Transverse colon (tissue), 4 donors: ENCODE results near the gene IL9. TPM values are rescaled to one million over a fixed set of nuclear protein-coding genes. Genes with fewer than 3 reads are reported as not detected.

Source experiments
- DNase-seq: peaks from one replicate; pipeline ENCODE4 v3.0.0-alpha.2; 2019
- H3K27ac ChIP-seq, 4 donors: fragments of 200-600 bp; sonication (generic); 2 replicates each; pipeline ENCODE4 v1.5.1; 2016 to 2018; ENCODE audit warnings: inconsistent platforms in 4 of 4
- H3K27me3 ChIP-seq: fragments of 200-600 bp; sonication (generic); 2 replicates; pipeline ENCODE4 v1.5.1; 2017; ENCODE audit warnings: inconsistent platforms
- H3K36me3 ChIP-seq, 4 donors: fragments of 200-600 bp; sonication (generic); 2 replicates each; pipeline ENCODE4 v1.5.1; 2017 to 2019; ENCODE audit warnings: inconsistent platforms in 4 of 4
- H3K4me1 ChIP-seq, 4 donors: fragments of 200-600 bp; sonication (generic); 2 replicates each; pipeline ENCODE4 v1.5.1; 2017 to 2020; ENCODE audit warnings: inconsistent platforms in 4 of 4
- H3K4me3 ChIP-seq, 4 donors: fragments of 200-600 bp; sonication (generic); 1 replicate in 1 of 4; 2 replicates in 3 of 4; pipeline versions ENCODE4 v1.5.1 to v1.6.1; 2017 to 2019; ENCODE audit warnings: inconsistent platforms in 4 of 4
- H3K9me3 ChIP-seq, 2 donors: fragments of 200-600 bp; sonication (generic); 2 replicates each; pipeline ENCODE4 v1.5.1; 2017 to 2019; ENCODE audit warnings: inconsistent platforms in 2 of 2
- CTCF ChIP-seq, 5 experiments: fragments of 200-600 bp in 3 of 5; fragments of 450-650 bp in 2 of 5; sonication (generic) in 3 of 5; IDR thresholded peaks; 1 replicate in 2 of 5; 2 replicates in 3 of 5; pipeline ENCODE4 v1.5.1; 2016 to 2017; ENCODE audit warnings: antibody characterized with exemption in 5 of 5, inconsistent platforms in 3 of 5, mild to moderate bottlenecking in 2 of 5, moderate library complexity in 1 of 5
- EP300 ChIP-seq: sonication (generic); formaldehyde crosslinking; IDR thresholded peaks from one replicate; pipeline ENCODE4 v1.6.1; 2017; ENCODE audit warnings: antibody characterized with exemption, low read depth
- POLR2A ChIP-seq: fragments of 450-650 bp; IDR thresholded peaks from one replicate; pipeline ENCODE4 v1.6.1; 2016; ENCODE audit warnings: antibody characterized with exemption, mild to moderate bottlenecking, moderate library complexity
- POLR2AphosphoS5 ChIP-seq, 3 donors: sonication (generic); formaldehyde crosslinking; IDR thresholded peaks; one replicate each; pipeline ENCODE4 v1.6.1; 2016; ENCODE audit warnings: antibody characterized with exemption in 3 of 3
- WGBS, 2 donors: methylation state at CpG; one replicate each; pipeline ENCODE4 v1.1.5; 2018; ENCODE audit warnings: low coverage in 1 of 2; 5-methylcytosine and 5-hydroxymethylcytosine counted together
- in situ Hi-C, 4 donors: fragments of 200-750 bp; cut with MboI; loops; one replicate each; pipeline versions ENCODE4 v1.15.0 to v1.15.1; 2017; ENCODE audit warnings: low sequenced_read_pairs in 3 of 4, low pct_ligation_motif_present in 1 of 4, low pct_unique_long_range_greater_than_20kb in 1 of 4
- intact Hi-C: fragments of 100-400 bp; cut with DNase I; formaldehyde crosslinking; loops from one replicate; pipeline ENCODE4 v1.15.1; 2023; ENCODE audit warnings: low total_unique reads
- total RNA-seq, 4 donors: library from RNA; depleted of rRNA; stranded (reverse); fragments of >200 nt; gene quantifications; one replicate each; pipeline ENCODE4 v1.1.0, GENCODE V29; 2016

IL9 gene
- total RNA-seq, 4 donors from 2014 or later = not detected

GRCh38 chr5:135915466-135916001 is 19.9 kb upstream of the IL9 start:
- Histone ChIP-seq H3K4me3 (no peak overlapping the region), H3K36me3 (no peaks in the 10 kb centered on the region), H3K27ac (no peak overlapping the region), H3K27me3 (peaks cover 48% of the 10 kb centered on the region), H3K9me3 (no peaks in the 10 kb centered on the region), H3K4me1 (no peaks in the 10 kb centered on the region)
- intact Hi-C loops = no loop called here
- in situ Hi-C loops = no loop called here
- 80 to 100% methylated on average over 1 to 5 of the region's 5 CpGs for WGBS, 2 donors
- no peak for TF ChIP-seq CTCF (IDR thresholded peaks at IDR 0.05)
- TF ChIP-seq POLR2A = no peak
- no peak for TF ChIP-seq EP300
- TF ChIP-seq POLR2AphosphoS5 (IDR thresholded peaks at IDR 0.05) = no peak
- no peak for DNase-seq

- Histone ChIP-seq H3K9me3 (no peaks in the 10 kb centered on the region), H3K27ac (no peak overlapping the region), H3K4me3 (no peak overlapping the region), H3K27me3 (peaks cover 52% of the 10 kb centered on the region), H3K36me3 (no peaks in the 10 kb centered on the region), H3K4me1 (no peaks in the 10 kb centered on the region)
- no peak for DNase-seq
- TF ChIP-seq CTCF (IDR thresholded peaks at IDR 0.05) (no peak), EP300 (no peak), POLR2A (no peak), POLR2AphosphoS5 (IDR thresholded peaks at IDR 0.05) (no peak)
- intact Hi-C loops = no loop called here
- WGBS, 2 donors = 41 to 59% methylated on average over 3 to 4 of the region's 4 CpGs
- in situ Hi-C loops = no loop called here
Measured at GRCh38 chr5:135913713-135914626, 18.3 kb upstream of the IL9 start.

GRCh38 chr5:135905144-135905543 is 9.5 kb upstream of the IL9 start:
- intact Hi-C loops = no loop called here
- in situ Hi-C loops = no loop called here
- TF ChIP-seq POLR2A (no peak), CTCF (IDR thresholded peaks at IDR 0.05) (no peak), POLR2AphosphoS5 (IDR thresholded peaks at IDR 0.05) (no peak)
- no peak overlapping the region for H3K27ac ChIP-seq
- H3K4me1 ChIP-seq = no peaks in the 10 kb centered on the region
- peaks cover 19% of the 10 kb centered on the region for H3K27me3 ChIP-seq
- no peak overlapping the region for H3K4me3 ChIP-seq
- 69 to 100% methylated on average over 1 of the region's 1 CpG for WGBS, 2 donors
- no peaks in the 10 kb centered on the region for H3K9me3 ChIP-seq
- H3K36me3 ChIP-seq = no peaks in the 10 kb centered on the region
- DNase-seq = no peak

GRCh38 chr5:135901633-135902032 is 6.0 kb upstream of the IL9 start:
- H3K36me3 ChIP-seq = no peaks in the 10 kb centered on the region
- intact Hi-C loops = no loop called here

More at GRCh38 chr5:135901633-135902032, 6.0 kb upstream of the IL9 start:
- H3K27ac ChIP-seq = no peak overlapping the region
- no peaks in the 10 kb centered on the region for H3K4me1 ChIP-seq
- no peak for TF ChIP-seq POLR2AphosphoS5 (IDR thresholded peaks at IDR 0.05)
- DNase-seq = no peak
- peaks cover 21% of the 10 kb centered on the region for H3K27me3 ChIP-seq
- in situ Hi-C loops = no loop called here
- WGBS, 2 donors = 46 to 47% methylated on average over 2 to 3 of the region's 3 CpGs
- no peak overlapping the region for H3K4me3 ChIP-seq
- no peaks in the 10 kb centered on the region for H3K9me3 ChIP-seq
